NB4 (cell line): ENCODE results near the gene LRRN4.

Experiments used
- CTCF ChIP-seq: IDR thresholded peaks from one replicate; pipeline ENCODE4 v1.5.1; 2012; ENCODE audit warnings: low read depth, low read length
- MAX ChIP-seq: IDR thresholded peaks from 2 replicates; pipeline ENCODE4 v1.6.1; 2011; ENCODE audit warnings: low read depth, low read length
- MYC ChIP-seq: IDR thresholded peaks from 2 replicates; pipeline ENCODE4 v1.6.1; 2011; ENCODE audit warnings: low read depth, low read length
- POLR2A ChIP-seq: IDR thresholded peaks from 2 replicates; pipeline ENCODE4 v1.6.1; 2011; ENCODE audit warnings: mild to moderate bottlenecking; ENCODE audit not compliant: insufficient read length; ENCODE audit errors: extremely low read depth

DNA sequence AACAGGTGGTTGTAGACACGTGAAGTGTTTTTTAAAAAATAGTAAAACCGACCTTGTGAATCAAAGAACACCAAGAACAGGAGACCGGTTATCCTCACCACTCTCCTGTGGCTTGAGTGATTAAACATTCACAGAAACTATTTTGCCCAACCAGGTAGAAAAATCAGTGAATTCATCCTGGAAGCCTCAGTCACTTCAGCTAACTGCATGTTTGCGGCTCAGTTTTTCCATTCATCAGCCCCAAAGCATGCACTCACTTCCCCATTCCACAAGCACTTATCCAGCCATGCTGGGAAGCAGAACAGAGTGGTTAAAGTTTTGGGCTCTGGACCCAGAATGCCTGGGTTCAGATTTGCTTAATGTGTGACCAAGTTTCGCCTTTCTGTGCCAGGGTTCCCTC is 2.4 kb downstream of the LRRN4 start:
- no peak for TF ChIP-seq POLR2A
- no peak for TF ChIP-seq CTCF
- TF ChIP-seq MYC: no peak
- TF ChIP-seq MAX: no peak
